HFF-Myc (cell line): ENCODE data around the gene GDF3.
A peak's percentile ranks its signal among the peaks of the same experiment; 100 is the strongest.
"Not testable (repeated sequence)": the region's sequence is repeated elsewhere in the genome, so short reads cannot be mapped to it uniquely, and the experiment has no call there.

Source experiments
- DNase-seq: peaks from one replicate; pipeline ENCODE4 v3.0.0-alpha.2; 2011; ENCODE audit warnings: low read depth; ENCODE audit errors: extremely low read depth
- H3K4me3 ChIP-seq: replicated peaks from 2 replicates; pipeline ENCODE4 v1.5.1; 2011; ENCODE audit warnings: low read depth, mild to moderate bottlenecking, control low read depth, low read length
- CTCF ChIP-seq: IDR thresholded peaks from 2 replicates; pipeline ENCODE4 v1.5.1; 2012; ENCODE audit warnings: mild to moderate bottlenecking, low read depth, low read length, control low read depth; ENCODE audit errors: missing control alignments

GDF3 gene

GRCh38 chr12:7695566-7696197 lies at the start of gene GDF3:
Gene GDF3, minus strand, starts transcription at chr12:7695775. Its CDS starts 47 bp downstream, at chr12:7695728.
- H3K4me3 ChIP-seq: no peak within 1 kb of the TSS
- no peak for DNase-seq
- no peak for TF ChIP-seq CTCF

DNA sequence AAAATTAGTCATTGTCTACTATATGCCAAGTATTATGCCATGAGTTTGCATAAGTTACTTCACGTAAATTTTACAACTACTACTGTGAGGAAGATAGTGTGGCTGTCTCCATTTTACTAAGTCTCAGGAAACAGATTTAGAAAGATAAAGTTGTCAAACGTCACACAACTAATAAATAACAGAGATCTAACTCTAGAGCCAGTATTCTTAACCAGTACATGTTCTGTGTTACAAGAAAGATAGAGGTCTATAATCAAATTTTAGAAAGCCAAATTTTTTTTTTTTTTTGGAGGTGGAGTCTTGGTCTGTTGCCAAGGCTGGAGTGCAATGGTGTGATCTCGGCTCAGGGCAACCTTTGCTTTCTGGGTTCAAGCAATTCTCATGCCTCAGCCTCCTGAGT lies 37.4 kb upstream of the GDF3 start:
- H3K4me3 ChIP-seq: no peak overlapping the region
- DNase-seq: no peak
- no peak for TF ChIP-seq CTCF

DNA sequence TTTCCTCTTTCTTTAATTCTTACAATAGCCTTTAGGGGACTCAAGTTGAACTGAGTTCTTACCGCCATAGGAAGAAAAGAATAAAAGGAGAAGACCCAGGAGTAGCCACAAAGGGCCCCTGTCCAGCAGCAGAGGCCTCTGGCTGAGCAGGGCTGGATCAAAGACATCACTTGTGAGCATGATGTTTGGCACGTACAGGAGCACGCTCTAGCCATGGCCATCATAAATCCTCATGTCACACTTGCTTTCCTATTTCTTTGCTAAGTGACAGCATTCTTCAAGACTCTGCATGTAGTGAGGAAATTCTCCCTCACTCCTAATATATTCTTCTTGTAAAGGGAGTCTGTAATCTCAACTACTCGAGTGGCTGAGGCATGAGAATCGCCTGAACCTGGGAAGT lies 35.9 kb upstream of the GDF3 start:
- TF ChIP-seq CTCF: no peak
- no peak overlapping the region for H3K4me3 ChIP-seq
- no peak for DNase-seq

DNA sequence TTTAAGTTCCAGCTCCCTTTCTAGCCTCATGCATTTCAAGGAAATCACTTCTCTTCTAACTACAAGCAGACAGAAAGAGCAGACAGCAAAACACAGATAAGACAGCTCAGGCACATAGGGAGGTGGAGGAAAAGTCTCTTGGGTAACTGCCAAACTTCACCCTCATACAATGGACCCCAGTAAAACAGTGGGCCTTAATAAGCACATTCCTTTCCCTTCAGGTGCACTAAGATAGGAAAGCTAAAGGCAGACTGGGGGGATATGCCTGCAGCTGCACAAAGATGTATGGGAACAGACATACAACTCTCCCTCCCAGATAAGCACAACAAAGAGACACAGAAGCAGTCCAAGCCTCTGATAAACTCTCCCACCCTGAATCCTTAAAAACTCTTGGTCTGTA lies 35.4 kb upstream of the GDF3 start:
- not testable (repeated sequence) for H3K4me3 ChIP-seq, DNase-seq

DNA sequence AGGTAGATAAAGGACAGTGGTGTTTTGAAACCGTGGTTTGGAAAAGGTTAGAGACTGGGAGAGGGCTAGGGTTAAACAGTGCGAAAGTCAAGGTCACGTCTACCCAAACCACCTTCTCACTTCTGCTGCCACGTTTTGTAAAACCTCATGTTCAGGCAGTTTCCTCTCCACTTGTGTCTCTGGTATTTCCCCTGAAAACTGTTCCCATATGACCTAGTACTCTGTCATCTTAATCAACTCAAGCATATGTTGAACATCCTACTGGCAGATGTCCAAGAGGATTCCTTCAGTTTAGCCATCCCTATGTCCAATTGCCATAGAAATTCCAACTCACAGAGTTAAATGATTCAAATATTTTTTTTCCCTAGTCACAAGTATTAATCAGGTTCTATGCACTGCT lies 34.2 kb upstream of the GDF3 start:
- peak; percentile 11 for DNase-seq

GRCh38 chr12:7723926-7724325 lies 28.4 kb upstream of the GDF3 start:
- DNase-seq: no peak
- no peak for TF ChIP-seq CTCF
- no peak overlapping the region for H3K4me3 ChIP-seq

More for the DNA sequence above, 34.2 kb upstream of the GDF3 start:
- TF ChIP-seq CTCF: no peak
- H3K4me3 ChIP-seq: no peak overlapping the region

DNA sequence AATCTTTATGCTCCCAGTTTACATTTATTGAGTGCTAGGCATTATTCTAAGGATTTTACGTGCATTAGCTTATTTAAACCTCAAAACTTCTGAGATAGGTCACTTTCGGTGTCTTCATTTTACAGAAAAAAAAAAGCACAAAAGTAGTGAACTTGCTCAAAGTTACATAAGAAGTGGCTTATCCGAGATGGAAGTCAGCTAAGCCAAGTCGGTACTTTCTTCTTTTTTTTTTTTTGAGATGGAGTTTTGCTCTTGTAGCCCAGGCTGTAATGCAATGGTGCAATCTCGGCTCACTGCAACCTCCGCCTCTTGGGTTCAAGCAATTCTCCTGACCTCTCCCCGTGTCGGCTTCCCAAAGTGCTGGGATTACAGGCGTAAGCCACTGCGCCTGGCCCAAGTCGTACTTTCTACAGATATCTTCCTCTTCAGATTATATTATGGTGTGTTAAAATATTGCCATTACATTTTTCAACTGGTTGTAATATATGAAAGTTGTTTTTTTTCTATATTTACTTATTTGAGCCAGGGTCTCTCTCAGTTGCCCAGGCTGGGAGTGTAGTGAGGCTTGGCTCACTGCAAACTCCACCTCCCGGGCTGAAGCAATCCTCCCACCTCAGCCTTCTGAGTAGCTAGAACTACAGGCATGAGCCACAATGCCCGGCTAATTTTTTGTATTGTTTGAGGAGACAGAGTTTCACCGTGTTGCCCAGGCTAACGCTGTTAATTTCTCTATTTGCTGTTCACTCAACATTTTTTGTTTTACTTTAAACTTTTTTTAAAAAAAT lies 24.6 kb upstream of the GDF3 start:
- no peak overlapping the region for H3K4me3 ChIP-seq
- no peak for DNase-seq
- no peak for TF ChIP-seq CTCF
